Kidney (tissue), 14 donors: ENCODE data around the gene TANC1. TPM values are rescaled to one million over a fixed set of nuclear protein-coding genes. Genes with fewer than 3 reads are reported as not detected.

Source experiments
- DNase-seq, 5 donors: peaks; one replicate each; pipeline ENCODE4 v3.0.0-alpha.2; 2013 to 2020
- FAIRE-seq: peaks from 2 replicates; lab custom pipeline; 2012; peaks lifted over from hg19 to GRCh38; lab: Jason Lieb, UNC
- H3K27ac ChIP-seq, 2 donors: one replicate each; pipeline ENCODE4 v1.7.0; 2013; ENCODE audit warnings: low read depth in 2 of 2, low read length in 2 of 2, inconsistent platforms in 1 of 2
- H3K27me3 ChIP-seq: one replicate; pipeline ENCODE4 v1.7.1; 2013; ENCODE audit warnings: low read length, inconsistent platforms; ENCODE audit not compliant: control insufficient read depth, insufficient read depth
- H3K36me3 ChIP-seq, 3 donors: one replicate each; pipeline versions ENCODE4 v1.7.0 to v1.7.1; 2013; ENCODE audit warnings: low read length in 3 of 3, control low read depth in 1 of 3, inconsistent platforms in 1 of 3; ENCODE audit not compliant: insufficient read depth in 3 of 3, control insufficient read depth in 2 of 3
- H3K4me1 ChIP-seq, 3 donors: one replicate each; pipeline versions ENCODE4 v1.7.0 to v1.7.1; 2013; ENCODE audit warnings: low read length in 3 of 3, inconsistent platforms in 1 of 3, low read depth in 1 of 3; ENCODE audit not compliant: control insufficient read depth in 2 of 3, insufficient read depth in 2 of 3
- H3K4me3 ChIP-seq, 3 donors: one replicate each; pipeline versions ENCODE4 v1.7.0 to v1.8.1; 2013; ENCODE audit warnings: low read length in 3 of 3, control low read depth in 1 of 3, inconsistent platforms in 1 of 3
- H3K9ac ChIP-seq, 3 donors: one replicate each; pipeline versions ENCODE4 v1.7.0 to v1.7.1; 2013; ENCODE audit warnings: low read length in 3 of 3, control low read depth in 1 of 3, inconsistent platforms in 1 of 3
- H3K9me3 ChIP-seq, 3 donors: one replicate each; pipeline versions ENCODE4 v1.7.0 to v1.7.1; 2013; ENCODE audit warnings: low read length in 3 of 3, control low read depth in 1 of 3, inconsistent platforms in 1 of 3; ENCODE audit not compliant: control insufficient read depth in 2 of 3, insufficient read depth in 1 of 3
- CTCF ChIP-seq: IDR thresholded peaks from 3 replicates; pipeline ENCODE4 v1.5.1; 2012; ENCODE audit warnings: mild to moderate bottlenecking, moderate library complexity, borderline replicate concordance; ENCODE audit not compliant: insufficient read depth; ENCODE audit errors: extremely low read depth
- intact Hi-C: fragments of 100-400 bp; cut with DNase I; formaldehyde crosslinking; loops from one replicate; pipeline ENCODE4 v1.11.1; 2022
- polyA plus RNA-seq: library from polyadenylated mRNA; stranded (reverse); fragments of 350-450 nt; fragmentation: Illumina TruSeq; extraction: RNeasy Lipid Tissue Mini Kit (QIAGEN cat#74804); gene quantifications from one replicate; pipeline ENCODE4 v1.2.3, GENCODE V29; 2014; ENCODE audit warnings: low read depth, low replicate concordance; ENCODE audit not compliant: insufficient read depth
- total RNA-seq: library from RNA; stranded (reverse); fragmentation: NEBNext Ultra II Directional; extraction: Animal tissue kit (Norgen Biotek cat#: 25700); gene quantifications from one replicate; pipeline ENCODE4 v1.2.1, GENCODE V29; 2021
- donor health status: control.
- donor health status: control.
- donor health status: control.
- donor health status: control.
- donor health status: control.
- donor health status: DM: yes; HTN: yes; CAD: no.
- donor health status: Normal renal cell carcinoma (clear cell type).

TANC1 gene
- total and polyA plus RNA-seq, 2 donors from 2014 or later, result 9.2 to 39.0 TPM

GRCh38 chr2:159266554-159266953 is 298.1 kb downstream of the TANC1 start:
- Histone ChIP-seq H3K9me3 (no peaks in the 10 kb centered on the region), H3K4me1 (no peaks in the 10 kb centered on the region), H3K9ac (no peak overlapping the region), H3K4me3 (no peak overlapping the region), H3K27me3 (no peaks in the 10 kb centered on the region), H3K36me3 (peaks cover 0 to 3% (median 3%) of the 10 kb centered on the region in 3 donors), H3K27ac (no peak overlapping the region)
- DNase-seq (no peak), FAIRE-seq (no peak)
- TF ChIP-seq CTCF, result no peak
- intact Hi-C loops, result no loop called here

- no peak for DNase-seq
- Histone ChIP-seq H3K9me3 (no peaks in the 10 kb centered on the region), H3K36me3 (peaks cover 0 to 3% (median 3%) of the 10 kb centered on the region in 3 donors), H3K27ac (no peak overlapping the region), H3K4me1 (no peaks in the 10 kb centered on the region), H3K9ac (no peak overlapping the region), H3K27me3 (no peaks in the 10 kb centered on the region), H3K4me3 (no peak overlapping the region)
- no peak for TF ChIP-seq CTCF
- intact Hi-C loops, result no loop called here
- no peak for FAIRE-seq
Measured at GRCh38 chr2:159267921-159268320, 299.5 kb downstream of the TANC1 start.

DNA sequence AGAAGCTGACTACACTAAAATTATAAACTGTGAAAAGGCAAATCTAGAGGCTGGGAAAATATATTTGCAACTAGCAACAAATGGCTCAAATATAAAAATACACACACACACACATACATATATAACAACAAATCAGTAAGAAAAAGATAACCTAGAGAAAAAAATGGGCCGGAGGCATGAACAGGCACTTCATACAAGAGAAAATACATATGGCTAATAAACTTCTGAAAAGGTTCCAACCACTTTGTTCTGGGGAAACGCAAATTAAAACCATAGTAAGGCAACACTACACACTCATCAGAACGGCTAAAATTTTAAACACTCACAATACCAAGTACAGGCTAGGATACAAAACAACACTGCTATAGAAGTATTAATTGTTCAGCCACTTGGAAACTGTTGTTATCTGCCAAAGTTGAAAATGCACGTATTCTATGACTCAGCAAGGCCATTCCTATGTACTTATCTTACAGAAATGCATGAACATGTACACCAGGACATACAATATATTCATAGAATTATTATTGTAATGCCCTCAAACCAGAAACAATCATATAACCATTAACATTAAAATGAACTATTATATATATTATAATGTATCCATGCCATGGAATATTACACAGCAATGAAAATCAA is 302.4 kb downstream of the TANC1 start:
- no peak overlapping the region for H3K4me3 ChIP-seq
- DNase-seq (no peak), FAIRE-seq (no peak)
- no peaks in the 10 kb centered on the region for H3K9me3 ChIP-seq
- no peak overlapping the region for H3K27ac ChIP-seq
- no peak overlapping the region for H3K9ac ChIP-seq
- H3K4me1 ChIP-seq, result no peaks in the 10 kb centered on the region
- no peaks in the 10 kb centered on the region for H3K27me3 ChIP-seq
- no peak for TF ChIP-seq CTCF
- peaks cover 0 to 5% (median 3%) of the 10 kb centered on the region in 3 donors for H3K36me3 ChIP-seq
- intact Hi-C loops, result no loop called here

- Histone ChIP-seq H3K4me1 (no peaks in the 10 kb centered on the region), H3K9me3 (no peaks in the 10 kb centered on the region), H3K36me3 (peaks cover 0 to 5% (median 3%) of the 10 kb centered on the region in 3 donors), H3K27ac (no peak overlapping the region), H3K4me3 (no peak overlapping the region), H3K27me3 (no peaks in the 10 kb centered on the region), H3K9ac (no peak overlapping the region)
- no peak for DNase-seq
- no peak for TF ChIP-seq CTCF
- intact Hi-C loops, result no loop called here
- FAIRE-seq, result no peak
Measured at GRCh38 chr2:159272156-159272555, 303.7 kb downstream of the TANC1 start.
